Measurements from ENCODE around the gene FAM50A. TPM values are rescaled to one million over a fixed set of nuclear protein-coding genes. Genes with fewer than 3 reads are reported as not detected.

The FAM50A gene
- total RNA-seq, 1 experiment from 2014 or later: 37.8 TPM

DNA sequence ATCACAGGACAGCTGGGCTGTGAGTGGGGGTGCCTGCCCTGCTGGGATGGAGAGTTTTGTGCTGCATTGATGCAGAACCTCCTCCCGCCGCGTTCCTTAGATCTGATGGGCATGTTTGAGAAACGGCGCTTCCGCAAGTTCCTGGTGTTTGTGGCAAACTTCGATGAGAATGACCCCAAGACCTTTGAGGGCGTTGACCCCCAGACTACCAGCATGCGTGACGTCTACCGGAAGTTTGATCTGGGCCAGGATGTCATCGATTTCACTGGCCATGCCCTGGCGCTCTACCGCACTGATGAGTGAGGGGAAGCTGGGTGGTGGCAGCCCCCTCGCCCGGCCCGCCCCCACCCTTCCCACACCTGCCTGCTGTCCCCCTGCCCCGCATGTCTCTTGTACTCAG is 4.1 kb upstream of the FAM50A start:
- DNase-seq (ENCODE audit: low read depth): no peak

DNA sequence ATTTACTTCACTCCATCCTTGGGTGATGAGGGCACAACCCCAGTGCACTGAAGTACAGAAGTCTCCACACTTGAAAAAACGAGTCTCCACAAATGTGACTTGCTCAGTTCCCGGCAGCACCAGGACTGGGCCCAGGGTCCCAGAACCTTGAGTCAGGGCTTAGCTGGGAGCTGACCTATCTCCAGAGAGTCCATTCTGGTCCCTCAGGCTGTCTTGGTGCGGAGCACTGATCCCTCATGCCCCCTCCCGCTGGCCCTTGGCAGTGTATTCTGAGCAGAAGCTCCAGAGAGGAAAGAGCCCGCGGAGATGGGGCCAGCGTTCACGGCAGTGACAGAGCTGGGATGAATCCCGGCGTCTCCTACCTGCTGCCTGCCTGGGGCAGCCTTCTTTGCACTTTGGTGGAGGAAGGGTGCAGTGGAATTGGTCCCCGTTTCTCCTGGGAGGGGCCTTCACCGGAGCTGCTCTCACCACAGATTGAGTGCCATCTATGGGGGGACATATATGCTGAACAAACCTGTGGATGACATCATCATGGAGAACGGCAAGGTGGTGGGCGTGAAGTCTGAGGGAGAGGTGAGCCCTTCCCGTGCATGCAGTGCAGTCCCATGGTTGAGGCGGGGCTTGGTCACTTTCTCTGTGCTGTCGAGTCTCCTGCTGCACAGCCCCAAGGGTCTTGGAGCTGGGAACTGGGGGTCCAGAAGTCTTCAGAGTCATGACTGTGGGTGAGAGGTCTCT is 3.2 kb upstream of the FAM50A start:
- no peak for DNase-seq (ENCODE audit: low read depth)

DNA sequence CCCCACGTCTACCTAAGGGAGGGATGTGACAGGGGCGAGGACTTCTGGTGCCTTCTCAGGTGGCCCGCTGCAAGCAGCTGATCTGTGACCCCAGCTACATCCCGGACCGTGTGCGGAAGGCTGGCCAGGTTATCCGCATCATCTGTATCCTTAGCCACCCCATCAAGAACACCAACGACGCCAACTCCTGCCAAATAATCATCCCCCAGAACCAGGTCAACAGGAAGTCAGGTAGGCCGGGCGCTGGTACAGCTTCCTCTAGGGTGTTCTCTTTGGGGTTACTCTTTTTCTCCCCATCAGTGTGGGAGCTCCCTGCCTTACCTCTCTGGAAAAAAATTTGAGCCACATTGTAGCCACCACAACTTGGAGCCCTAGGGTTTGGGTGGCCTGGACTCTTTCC is 2.4 kb upstream of the FAM50A start:
- DNase-seq (ENCODE audit: low read depth): no peak

GRCh38 chrX:154441984-154442707 is 1.8 kb upstream of the FAM50A start:
- DNase-seq (ENCODE audit: low read depth): no peak

DNA sequence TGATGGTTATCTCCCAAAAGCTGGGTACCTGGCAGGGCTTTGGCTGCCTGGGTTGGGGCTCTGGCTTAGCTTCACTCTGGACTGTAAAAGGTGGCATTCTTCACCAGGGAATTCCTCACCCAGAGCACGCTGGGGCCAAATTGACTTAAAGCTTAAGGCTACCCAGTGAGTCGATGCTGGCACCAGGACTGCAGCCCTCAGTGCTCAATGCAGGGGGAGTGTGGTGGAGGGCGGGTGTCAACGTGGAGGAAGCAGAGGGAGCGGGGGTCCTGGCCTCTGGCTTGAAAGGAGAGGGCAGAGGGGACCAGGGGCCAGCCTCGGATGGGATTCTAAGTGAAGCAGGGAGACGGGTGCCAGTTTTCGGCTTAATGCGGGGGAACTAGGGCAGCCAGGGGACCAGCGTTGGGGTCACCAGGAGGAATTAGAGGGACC is 446 bp upstream of the FAM50A start:
- peak; percentile 2 for DNase-seq (ENCODE audit: low read depth)

GRCh38 chrX:154444755-154445246 is 860 bp downstream of the FAM50A start:
- DNase-seq (ENCODE audit: low read depth): no peak

GRCh38 chrX:154445776-154446175 is 1.8 kb downstream of the FAM50A start:
- DNase-seq (ENCODE audit: low read depth): no peak

- DNase-seq (ENCODE audit: low read depth): no peak
Observed at GRCh38 chrX:154446430-154446829, 2.5 kb downstream of the FAM50A start.

GRCh38 chrX:154448484-154448883 is 4.5 kb downstream of the FAM50A start:
- no peak for DNase-seq (ENCODE audit: low read depth)

- no peak for DNase-seq (ENCODE audit: low read depth)
Observed at GRCh38 chrX:154449618-154450017, 5.7 kb downstream of the FAM50A start.

DNA sequence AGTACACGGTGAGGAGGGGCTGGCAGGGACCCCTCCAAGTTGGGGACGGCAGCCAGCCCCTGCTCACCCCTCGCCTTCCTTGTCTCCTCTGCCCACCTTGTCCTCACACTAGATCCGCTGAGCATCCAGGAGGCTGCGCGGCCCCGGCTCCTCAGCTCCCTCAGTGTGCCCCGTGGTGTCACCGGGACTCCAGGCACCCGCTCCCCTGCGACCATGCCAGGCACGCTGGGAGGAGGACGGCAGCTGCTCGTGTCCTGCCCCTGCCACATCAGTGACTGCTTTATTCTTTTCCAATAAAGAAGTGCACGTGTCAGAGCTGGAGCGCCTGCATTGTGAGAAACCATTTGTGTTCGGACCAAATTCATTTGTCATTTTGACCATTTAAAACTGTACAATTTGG is 6.4 kb downstream of the FAM50A start:
- no peak for DNase-seq (ENCODE audit: low read depth)

DNA sequence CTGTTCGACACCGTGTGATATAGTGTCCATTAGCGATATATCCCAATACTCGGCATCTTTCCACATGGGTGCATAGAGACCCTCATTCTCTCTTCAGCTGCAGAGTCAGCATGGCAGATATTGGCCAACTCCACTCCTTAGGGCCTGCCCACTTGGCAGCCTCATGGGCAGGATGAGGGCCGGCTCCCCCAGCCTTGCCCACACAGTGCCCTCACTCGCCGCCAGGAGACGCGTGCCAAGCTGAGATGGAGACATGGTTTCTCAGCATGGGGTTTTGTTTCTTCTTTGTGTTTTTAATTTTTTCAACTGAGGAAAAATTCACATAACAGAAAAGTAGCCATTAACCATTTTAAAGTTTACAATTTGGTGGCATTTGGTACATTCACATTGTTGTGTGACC is 8.9 kb downstream of the FAM50A start:
- no peak for DNase-seq (ENCODE audit: low read depth)

- no peak for DNase-seq (ENCODE audit: low read depth)
Observed at GRCh38 chrX:154457491-154458115, 13.7 kb downstream of the FAM50A start.

GRCh38 chrX:154458116-154458953 is 14.4 kb downstream of the FAM50A start, which contains the start of gene PLXNA3:
Gene PLXNA3 (plus strand): TSS chrX:154458281. CDS start chrX:154460184, 1,903 bp downstream.
- peak; percentile 35 for DNase-seq (ENCODE audit: low read depth)

GRCh38 chrX:154458954-154459778 is 15.2 kb downstream of the FAM50A start:
- peak; percentile 41 for DNase-seq (ENCODE audit: low read depth)

GRCh38 chrX:154459832-154460231 is 15.9 kb downstream of the FAM50A start:
- no peak for DNase-seq (ENCODE audit: low read depth)

DNA sequence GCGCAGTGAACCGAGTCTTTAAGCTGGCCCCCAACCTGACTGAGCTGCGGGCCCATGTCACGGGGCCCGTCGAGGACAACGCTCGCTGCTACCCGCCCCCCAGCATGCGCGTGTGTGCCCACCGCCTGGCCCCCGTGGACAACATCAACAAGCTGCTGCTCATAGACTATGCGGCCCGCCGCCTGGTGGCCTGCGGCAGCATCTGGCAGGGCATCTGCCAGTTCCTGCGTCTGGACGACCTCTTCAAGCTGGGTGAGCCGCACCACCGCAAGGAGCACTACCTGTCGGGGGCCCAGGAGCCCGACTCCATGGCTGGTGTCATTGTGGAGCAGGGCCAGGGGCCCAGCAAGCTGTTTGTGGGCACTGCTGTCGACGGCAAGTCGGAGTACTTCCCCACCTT is 16.4 kb downstream of the FAM50A start:
- DNase-seq (ENCODE audit: low read depth): no peak

DNA sequence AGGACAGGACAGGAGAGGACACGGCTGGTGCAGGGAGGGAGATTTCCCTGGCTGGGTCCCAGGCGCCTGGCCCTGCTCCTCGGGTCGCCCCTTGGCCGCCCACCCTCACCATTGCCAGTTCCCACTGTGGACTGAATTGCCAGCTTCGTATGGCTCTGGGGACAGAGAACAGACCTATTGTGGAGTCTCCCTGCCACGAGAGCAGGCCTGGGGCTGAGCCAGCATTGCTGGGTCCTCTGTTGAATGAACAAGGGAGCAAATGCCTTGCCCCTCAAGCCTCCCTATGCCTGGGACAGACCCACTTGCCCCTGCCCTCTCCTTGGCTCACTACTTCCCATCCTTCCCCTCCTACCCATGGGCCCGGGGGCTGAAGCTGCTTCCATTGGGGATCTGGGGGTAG is 18.5 kb downstream of the FAM50A start:
- DNase-seq (ENCODE audit: low read depth): no peak

GRCh38 chrX:154463611-154464220 is 19.8 kb downstream of the FAM50A start:
- no peak for DNase-seq (ENCODE audit: low read depth)

- DNase-seq (ENCODE audit: low read depth): no peak
Observed at GRCh38 chrX:154464806-154465365, 20.9 kb downstream of the FAM50A start.
